ENCODE data around the gene BACH2.

BACH2 gene

GRCh38 chr6:89948876-89949275, 347.8 kb downstream of the BACH2 start:
- Histone ChIP-seq H3K27me3 (ENCODE audit: control insufficient read depth, low read length) (no peaks in the 10 kb centered on the region), H3K27ac (ENCODE audit: low read depth, low read length) (no peak overlapping the region), H3K79me2 (ENCODE audit: control insufficient read depth, low read length) (peaks cover 97% of the 10 kb centered on the region), H4K20me1 (ENCODE audit: control insufficient read depth, insufficient read depth, low read depth, low read length) (peaks cover 32% of the 10 kb centered on the region), H3K4me2 (ENCODE audit: low read length) (no peak overlapping the region), H3K36me3 (ENCODE audit: control insufficient read depth, low read length) (peaks cover 100% of the 10 kb centered on the region), H3K9me2 (replicated peaks; ENCODE audit: control insufficient read depth, low read length) (no peaks in the 10 kb centered on the region), H3K4me1 (ENCODE audit: control insufficient read depth, low read length) (no peaks in the 10 kb centered on the region), H3F3A (ENCODE audit: control insufficient read depth, insufficient read depth) (peaks cover 28% of the 10 kb centered on the region), H3K4me3 (ENCODE audit: low read length) (no peak overlapping the region), H3K9me3 (ENCODE audit: control insufficient read depth, insufficient read depth, low read length) (no peaks in the 10 kb centered on the region)
- no peak for TF ChIP-seq CTCF (IDR thresholded peaks at IDR 0.05; ENCODE audit: low read depth, low read length, poor library complexity, severe bottlenecking)

- Histone ChIP-seq H3K4me2 (ENCODE audit: low read length) (no peak overlapping the region), H3F3A (ENCODE audit: control insufficient read depth, insufficient read depth) (peaks cover 40% of the 10 kb centered on the region), H3K9me2 (replicated peaks; ENCODE audit: control insufficient read depth, low read length) (no peaks in the 10 kb centered on the region), H3K27me3 (ENCODE audit: control insufficient read depth, low read length) (no peaks in the 10 kb centered on the region), H3K36me3 (ENCODE audit: control insufficient read depth, low read length) (peaks cover 99% of the 10 kb centered on the region), H3K9me3 (ENCODE audit: control insufficient read depth, insufficient read depth, low read length) (no peaks in the 10 kb centered on the region), H3K79me2 (ENCODE audit: control insufficient read depth, low read length) (peaks cover 89% of the 10 kb centered on the region), H4K20me1 (ENCODE audit: control insufficient read depth, insufficient read depth, low read depth, low read length) (peaks cover 46% of the 10 kb centered on the region), H3K27ac (ENCODE audit: low read depth, low read length) (no peak overlapping the region), H3K4me3 (ENCODE audit: low read length) (no peak overlapping the region), H3K4me1 (ENCODE audit: control insufficient read depth, low read length) (no peaks in the 10 kb centered on the region)
- TF ChIP-seq CTCF (IDR thresholded peaks at IDR 0.05; ENCODE audit: low read depth, low read length, poor library complexity, severe bottlenecking) (peak; percentile 67), EZH2phosphoT487 (IDR thresholded peaks at IDR 0.05; ENCODE audit: borderline replicate concordance, low read length) (no peak)
These were observed 351.7 kb downstream of the BACH2 start for GRCh38 chr6:89944826-89945407.

- Histone ChIP-seq H3K27me3 (ENCODE audit: control insufficient read depth, low read length) (no peaks in the 10 kb centered on the region), H3K36me3 (ENCODE audit: control insufficient read depth, low read length) (peaks cover 98% of the 10 kb centered on the region), H3K9me2 (replicated peaks; ENCODE audit: control insufficient read depth, low read length) (no peaks in the 10 kb centered on the region), H3K27ac (ENCODE audit: low read depth, low read length) (no peak overlapping the region), H3K9me3 (ENCODE audit: control insufficient read depth, insufficient read depth, low read length) (no peaks in the 10 kb centered on the region), H3K79me2 (ENCODE audit: control insufficient read depth, low read length) (peaks cover 83% of the 10 kb centered on the region), H4K20me1 (ENCODE audit: control insufficient read depth, insufficient read depth, low read depth, low read length) (peaks cover 46% of the 10 kb centered on the region), H3K4me3 (ENCODE audit: low read length) (no peak overlapping the region), H3K4me2 (ENCODE audit: low read length) (no peak overlapping the region), H3F3A (ENCODE audit: control insufficient read depth, insufficient read depth) (peaks cover 39% of the 10 kb centered on the region), H3K4me1 (ENCODE audit: control insufficient read depth, low read length) (no peaks in the 10 kb centered on the region)
- TF ChIP-seq CTCF (IDR thresholded peaks at IDR 0.05; ENCODE audit: low read depth, low read length, poor library complexity, severe bottlenecking) (no peak), EZH2phosphoT487 (IDR thresholded peaks at IDR 0.05; ENCODE audit: borderline replicate concordance, low read length) (no peak)
These were observed 352.4 kb downstream of the BACH2 start for GRCh38 chr6:89944181-89944755.
